GM12878 (cell line): ENCODE results near the gene EPB41L4A. TPM values are rescaled to one million over a fixed set of nuclear protein-coding genes. Genes with fewer than 3 reads are reported as not detected.

Source experiments
- ATF7 ChIP-seq: fragments of 450-650 bp; IDR thresholded peaks from 2 replicates; pipeline ENCODE4 v1.6.1; 2016; ENCODE audit warnings: low read depth, mild to moderate bottlenecking
- BHLHE40 ChIP-seq, 2 experiments: fragments of 450-650 bp in 1 of 2; IDR thresholded peaks; 2 replicates each; pipeline ENCODE4 v1.6.1; 2011 to 2017; ENCODE audit warnings: low read depth in 2 of 2, borderline replicate concordance in 1 of 2, improper control_type of control experiment in 1 of 2, low read length in 1 of 2, mild to moderate bottlenecking in 1 of 2
- CBFB ChIP-seq: IDR thresholded peaks from 2 replicates; pipeline ENCODE4 v1.6.1; 2016; ENCODE audit warnings: antibody characterized with exemption, low read depth
- CEBPZ ChIP-seq: fragments of 150-350 bp; IDR thresholded peaks from 2 replicates; pipeline ENCODE4 v1.6.1; 2016; ENCODE audit warnings: low read depth, low read length
- DPF2 ChIP-seq: fragments of 450-650 bp; IDR thresholded peaks from 2 replicates; pipeline ENCODE4 v1.6.1; 2017; ENCODE audit warnings: mild to moderate bottlenecking
- EP300 ChIP-seq, 2 experiments: fragments of 150-350 bp in 1 of 2; IDR thresholded peaks; 2 replicates each; pipeline ENCODE4 v1.6.1; 2011 to 2012; ENCODE audit warnings: low read depth in 2 of 2, low read length in 2 of 2, borderline replicate concordance in 1 of 2, improper control_type of control experiment in 1 of 2, inconsistent platforms in 1 of 2; ENCODE audit not compliant: control insufficient read depth in 1 of 2
- IKZF1 ChIP-seq: fragments of 450-650 bp; conservative IDR thresholded peaks from 2 replicates; pipeline ENCODE4 v1.6.1; 2017; ENCODE audit warnings: antibody characterized with exemption, mild to moderate bottlenecking
- KAT2A ChIP-seq: conservative IDR thresholded peaks from 2 replicates; pipeline ENCODE4 v1.6.1; 2011; ENCODE audit warnings: low read depth, low read length; ENCODE audit not compliant: control insufficient read depth
- KDM1A ChIP-seq: fragments of 200-600 bp; sonication (generic); IDR thresholded peaks from 2 replicates; pipeline ENCODE4 v1.6.1; 2016; ENCODE audit warnings: borderline replicate concordance
- MAX ChIP-seq: IDR thresholded peaks from 2 replicates; pipeline ENCODE4 v1.6.1; 2012; ENCODE audit warnings: low read depth, low read length, improper control_type of control experiment
- MEF2B ChIP-seq: fragments of 450-650 bp; IDR thresholded peaks from 2 replicates; pipeline ENCODE4 v1.6.1; 2018; ENCODE audit warnings: mild to moderate bottlenecking, moderate library complexity; ENCODE audit not compliant: partially characterized antibody, poor library complexity, severe bottlenecking
- MLLT1 ChIP-seq: fragments of 450-650 bp; IDR thresholded peaks from 2 replicates; pipeline ENCODE4 v1.6.1; 2016; ENCODE audit warnings: mild to moderate bottlenecking
- MTA2 ChIP-seq: fragments of 450-650 bp; IDR thresholded peaks from 2 replicates; pipeline ENCODE4 v1.6.1; 2016; ENCODE audit warnings: low read depth, mild to moderate bottlenecking, moderate library complexity
- NR2F1 ChIP-seq: fragments of 450-650 bp; conservative IDR thresholded peaks from 2 replicates; pipeline ENCODE4 v1.6.1; 2017; ENCODE audit warnings: mild to moderate bottlenecking
- PML ChIP-seq: IDR thresholded peaks from 2 replicates; pipeline ENCODE4 v1.6.1; 2012; ENCODE audit warnings: low read length, inconsistent platforms
- RUNX3 ChIP-seq: IDR thresholded peaks from 2 replicates; pipeline ENCODE4 v1.6.1; 2012; ENCODE audit warnings: low read length, inconsistent platforms
- SKIL ChIP-seq: fragments of 450-650 bp; IDR thresholded peaks from 2 replicates; pipeline ENCODE4 v1.6.1; 2017; ENCODE audit warnings: mild to moderate bottlenecking, low read depth, inconsistent platforms; ENCODE audit not compliant: poor library complexity, severe bottlenecking
- SPI1 ChIP-seq: IDR thresholded peaks from 2 replicates; pipeline ENCODE4 v1.6.1; 2011; ENCODE audit warnings: low read depth, mild to moderate bottlenecking, low read length, moderate library complexity, borderline replicate concordance; ENCODE audit not compliant: insufficient read depth
- SREBF1 ChIP-seq: IDR thresholded peaks from 2 replicates; pipeline ENCODE4 v1.6.1; 2012; ENCODE audit warnings: mild to moderate bottlenecking, low read length
- USF1 ChIP-seq: IDR thresholded peaks from 2 replicates; pipeline ENCODE4 v1.6.1; 2011; ENCODE audit warnings: borderline replicate concordance, low read depth, mild to moderate bottlenecking, moderate library complexity, mixed read lengths, low read length; ENCODE audit not compliant: insufficient read depth; ENCODE audit errors: extremely low read length
- USF2 ChIP-seq: IDR thresholded peaks from 2 replicates; pipeline ENCODE4 v1.6.1; 2011; ENCODE audit warnings: low read depth, low read length, improper control_type of control experiment, borderline replicate concordance
- polyA plus RNA-seq, 11 experiments: library from polyadenylated mRNA; depleted of rRNA in 4 of 11; unstranded in 6 of 11; stranded (reverse) in 5 of 11; fragments of >200 nt; fragmentation: Nextera tagmentation in 4 of 11; fragmentation: Illumina TruSeq in 1 of 11; extraction: Ambion mirVana in 4 of 11; extraction: Trizol in 1 of 11; gene quantifications; 1 replicate in 1 of 11; 2 replicates in 10 of 11; pipeline versions ENCODE4 v1.2.1 to v1.2.3, GENCODE V29; 2011 to 2016; ENCODE audit warnings: inconsistent platforms in 2 of 11, missing spikeins in 2 of 11, low read depth in 1 of 11
- total RNA-seq, 4 experiments: library from RNA; depleted of rRNA in 3 of 4; stranded (reverse); fragments of >200 nt in 3 of 4; fragmentation: Illumina TruSeq in 1 of 4; extraction: Trizol in 1 of 4; gene quantifications; 2 replicates each; pipeline versions ENCODE4 v1.2.1 to v1.2.3, GENCODE V29; 2013 to 2021

The EPB41L4A gene
- total and polyA plus RNA-seq, 10 of the 15 experiments (the other 5 are each of a cell fraction or from before 2014, with no cell fraction given) = 0.10 to 0.67 (median 0.30) TPM

- peak; percentile 68 for TF ChIP-seq DPF2
- peak; percentile 26; the same call in 1 of the 2 replicates for TF ChIP-seq SPI1
- TF ChIP-seq CEBPZ = no peak
- peak; percentile 77 to 87 for TF ChIP-seq BHLHE40 (IDR thresholded peaks at IDR 0.05; ENCODE audit: borderline replicate concordance in 1 of 2, low read depth in 2 of 2, low read length in 1 of 2)
- no peak; the same call in 1 of the 2 replicates for TF ChIP-seq SREBF1
- peak; percentile 23 for TF ChIP-seq MEF2B
- peak in 1 of 2 experiments; percentile 82; a peak in 2 of 4 replicates for TF ChIP-seq EP300 (IDR thresholded peaks at IDR 0.05; ENCODE audit: borderline replicate concordance in 1 of 2, control insufficient read depth in 1 of 2, low read depth in 2 of 2, low read length in 2 of 2)
- TF ChIP-seq SKIL = peak; percentile 84
- peak; percentile 19; the same call in 1 of the 2 replicates for TF ChIP-seq USF2
- peak; percentile 97 for TF ChIP-seq MTA2
- no peak for TF ChIP-seq USF1
- TF ChIP-seq RUNX3 = peak; percentile 88
- TF ChIP-seq PML = no peak
- TF ChIP-seq KDM1A = no peak
- no peak for TF ChIP-seq KAT2A
- no peak for TF ChIP-seq CBFB
- TF ChIP-seq IKZF1 = peak; percentile 64
- TF ChIP-seq MLLT1 = peak; percentile 74
- TF ChIP-seq NR2F1 = peak; percentile 45; the same call in 1 of the 2 replicates
- no peak for TF ChIP-seq MAX
- TF ChIP-seq ATF7 = peak; percentile 48
Observed at GRCh38 chr5:112142769-112143270, 276.3 kb downstream of the EPB41L4A start (continued).
